DND-41 (cell line): ENCODE results near the gene SLC6A19.

ENCODE experiments used
- ATAC-seq: fragments of 200-7000 bp; cut with Tn5 transposase; 3 replicates; pipeline ENCODE4 v1.9.1; 2021; ENCODE audit warnings: low read depth; ENCODE audit not compliant: insufficient read depth
- DNase-seq: peaks from one replicate; pipeline ENCODE4 v3.0.0-alpha.2; 2020
- H2AFZ ChIP-seq: 2 replicates; pipeline ENCODE4 v1.6.0; 2012; ENCODE audit warnings: low read depth, low read length
- H3K27ac ChIP-seq: 2 replicates; pipeline ENCODE4 v1.5.1; 2012; ENCODE audit warnings: low read length, inconsistent platforms
- H3K27me3 ChIP-seq: fragments of 200-600 bp; sonication (generic); 2 replicates; pipeline ENCODE4 v1.6.0; 2012; ENCODE audit warnings: low read length, mild to moderate bottlenecking, inconsistent platforms; ENCODE audit not compliant: insufficient read depth, poor library complexity
- H3K36me3 ChIP-seq: 2 replicates; pipeline ENCODE4 v1.5.1; 2012; ENCODE audit warnings: low read length, inconsistent platforms; ENCODE audit not compliant: insufficient read depth
- H3K4me1 ChIP-seq: 2 replicates; pipeline ENCODE4 v1.5.1; 2012; ENCODE audit warnings: mild to moderate bottlenecking, low read length; ENCODE audit not compliant: insufficient read depth
- H3K4me2 ChIP-seq: 2 replicates; pipeline ENCODE4 v1.6.0; 2012; ENCODE audit warnings: mild to moderate bottlenecking, moderate library complexity, low read length, inconsistent platforms; ENCODE audit not compliant: insufficient read depth
- H3K4me3 ChIP-seq, 2 experiments: fragments of 200-600 bp in 1 of 2; shearing (Covaris generic) in 1 of 2; 2 replicates each; pipeline ENCODE4 v1.5.1; 2012 to 2016; ENCODE audit warnings: inconsistent platforms in 2 of 2, low read length in 2 of 2, mild to moderate bottlenecking in 2 of 2, low read depth in 1 of 2, moderate library complexity in 1 of 2
- H3K79me2 ChIP-seq: 2 replicates; pipeline ENCODE4 v1.6.0; 2012; ENCODE audit warnings: low read length, inconsistent platforms; ENCODE audit not compliant: insufficient read depth
- H3K9ac ChIP-seq: 2 replicates; pipeline ENCODE4 v1.6.0; 2012; ENCODE audit warnings: low read depth, mild to moderate bottlenecking, inconsistent platforms, low read length, moderate library complexity
- H3K9me3 ChIP-seq: 2 replicates; pipeline ENCODE4 v1.5.1; 2012; ENCODE audit warnings: low read length, moderate library complexity, mild to moderate bottlenecking, inconsistent platforms; ENCODE audit not compliant: insufficient read depth, severe bottlenecking
- H4K20me1 ChIP-seq: 2 replicates; pipeline ENCODE4 v1.6.0; 2012; ENCODE audit warnings: low read length; ENCODE audit not compliant: insufficient read depth
- EZH2 ChIP-seq: IDR thresholded peaks from 3 replicates; pipeline ENCODE4 v1.6.1; 2012; ENCODE audit warnings: borderline replicate concordance, low read depth, mild to moderate bottlenecking, moderate library complexity, low read length, inconsistent platforms; ENCODE audit not compliant: severe bottlenecking
- TF ChIP-seq, protein P1 (sequence below): IDR thresholded peaks from 2 replicates; pipeline ENCODE4 v1.5.1; 2012; ENCODE audit warnings: borderline replicate concordance, low read length, moderate library complexity, mild to moderate bottlenecking; ENCODE audit not compliant: poor library complexity, severe bottlenecking; ENCODE audit errors: extremely low read depth

Gene SLC6A19

DNA sequence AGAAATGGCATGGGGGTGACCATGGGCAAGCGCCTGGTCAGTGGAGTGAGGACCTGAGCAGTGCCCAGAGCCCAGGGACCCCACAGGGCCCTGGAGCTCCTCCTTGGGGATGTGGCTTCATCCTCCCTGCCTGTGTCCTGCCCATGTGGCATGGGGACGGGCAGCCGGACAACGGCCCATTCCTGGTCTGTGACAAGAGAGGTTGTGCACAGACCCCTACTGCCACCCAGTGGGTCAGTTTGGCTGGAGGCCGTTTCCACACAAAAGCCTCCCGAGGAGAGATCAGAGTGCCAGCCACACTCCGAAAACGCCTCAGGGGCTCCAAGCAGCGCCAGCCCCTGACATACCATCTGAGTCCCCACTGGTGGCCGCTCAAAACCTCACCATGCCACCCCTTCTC is 43.6 kb downstream of the SLC6A19 start:
- Histone ChIP-seq H3K4me3 (no peak overlapping the region), H3K4me1 (no peaks in the 10 kb centered on the region), H2AFZ (no peak overlapping the region), H3K27me3 (no peaks in the 10 kb centered on the region), H3K36me3 (no peaks in the 10 kb centered on the region), H3K4me2 (no peak overlapping the region), H3K9ac (no peak overlapping the region), H3K9me3 (no peaks in the 10 kb centered on the region), H3K27ac (no peak overlapping the region), H3K79me2 (no peaks in the 10 kb centered on the region), H4K20me1 (peaks cover 5% of the 10 kb centered on the region; the same call in 1 of the 2 replicates)
- DNase-seq (no peak), ATAC-seq (no peak)
- no peak for TF ChIP-seq EZH2
- TF ChIP-seq, protein P1, sequence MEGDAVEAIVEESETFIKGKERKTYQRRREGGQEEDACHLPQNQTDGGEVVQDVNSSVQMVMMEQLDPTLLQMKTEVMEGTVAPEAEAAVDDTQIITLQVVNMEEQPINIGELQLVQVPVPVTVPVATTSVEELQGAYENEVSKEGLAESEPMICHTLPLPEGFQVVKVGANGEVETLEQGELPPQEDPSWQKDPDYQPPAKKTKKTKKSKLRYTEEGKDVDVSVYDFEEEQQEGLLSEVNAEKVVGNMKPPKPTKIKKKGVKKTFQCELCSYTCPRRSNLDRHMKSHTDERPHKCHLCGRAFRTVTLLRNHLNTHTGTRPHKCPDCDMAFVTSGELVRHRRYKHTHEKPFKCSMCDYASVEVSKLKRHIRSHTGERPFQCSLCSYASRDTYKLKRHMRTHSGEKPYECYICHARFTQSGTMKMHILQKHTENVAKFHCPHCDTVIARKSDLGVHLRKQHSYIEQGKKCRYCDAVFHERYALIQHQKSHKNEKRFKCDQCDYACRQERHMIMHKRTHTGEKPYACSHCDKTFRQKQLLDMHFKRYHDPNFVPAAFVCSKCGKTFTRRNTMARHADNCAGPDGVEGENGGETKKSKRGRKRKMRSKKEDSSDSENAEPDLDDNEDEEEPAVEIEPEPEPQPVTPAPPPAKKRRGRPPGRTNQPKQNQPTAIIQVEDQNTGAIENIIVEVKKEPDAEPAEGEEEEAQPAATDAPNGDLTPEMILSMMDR: no peak

DNA sequence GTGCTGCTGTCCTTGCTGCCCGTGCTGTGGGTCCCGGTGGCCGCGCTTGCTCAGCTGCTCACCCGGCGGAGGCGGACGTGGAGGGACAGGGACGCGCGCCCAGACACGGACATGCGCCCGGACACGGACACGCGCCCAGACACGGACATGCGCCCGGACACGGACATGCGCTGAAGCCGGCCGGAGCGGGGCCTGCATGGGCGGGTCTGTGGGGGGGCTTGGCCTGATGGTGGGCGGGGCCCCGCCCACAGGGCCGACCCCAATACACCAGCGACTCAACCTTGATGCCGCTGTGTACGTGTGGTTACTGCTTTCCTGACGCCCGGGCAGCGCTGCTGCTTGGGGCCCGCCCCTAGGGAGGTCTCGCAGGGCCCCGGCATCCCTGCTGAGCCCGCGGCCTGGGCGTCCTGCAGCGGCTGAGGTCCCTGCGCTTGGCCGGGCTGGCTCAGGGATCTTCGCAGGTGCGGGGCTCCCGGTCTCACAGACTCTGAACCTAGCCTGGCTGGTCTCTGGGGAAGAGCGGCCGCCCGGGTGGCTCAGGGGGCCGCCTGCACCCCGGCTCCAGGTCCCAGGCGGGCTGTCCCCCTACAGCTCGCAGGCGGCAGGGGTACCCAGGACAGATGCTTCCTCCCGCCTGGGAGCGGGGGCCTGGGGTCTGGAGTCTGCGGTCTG is 44.6 kb downstream of the SLC6A19 start:
- H3K9me3 ChIP-seq: no peaks in the 10 kb centered on the region
- no peaks in the 10 kb centered on the region for H3K79me2 ChIP-seq
- H3K27me3 ChIP-seq: no peaks in the 10 kb centered on the region
- peaks cover 5% of the 10 kb centered on the region; the same call in 1 of the 2 replicates for H4K20me1 ChIP-seq
- no peaks in the 10 kb centered on the region for H3K4me1 ChIP-seq
- no peak overlapping the region for H3K4me2 ChIP-seq
- no peak overlapping the region for H3K4me3 ChIP-seq
- DNase-seq (no peak), ATAC-seq (no peak)
- TF ChIP-seq EZH2: no peak
- TF ChIP-seq, protein P1: no peak
- H3K36me3 ChIP-seq: no peaks in the 10 kb centered on the region
- H3K9ac ChIP-seq: no peak overlapping the region
- H3K27ac ChIP-seq: no peak overlapping the region
- no peak overlapping the region for H2AFZ ChIP-seq

DNA sequence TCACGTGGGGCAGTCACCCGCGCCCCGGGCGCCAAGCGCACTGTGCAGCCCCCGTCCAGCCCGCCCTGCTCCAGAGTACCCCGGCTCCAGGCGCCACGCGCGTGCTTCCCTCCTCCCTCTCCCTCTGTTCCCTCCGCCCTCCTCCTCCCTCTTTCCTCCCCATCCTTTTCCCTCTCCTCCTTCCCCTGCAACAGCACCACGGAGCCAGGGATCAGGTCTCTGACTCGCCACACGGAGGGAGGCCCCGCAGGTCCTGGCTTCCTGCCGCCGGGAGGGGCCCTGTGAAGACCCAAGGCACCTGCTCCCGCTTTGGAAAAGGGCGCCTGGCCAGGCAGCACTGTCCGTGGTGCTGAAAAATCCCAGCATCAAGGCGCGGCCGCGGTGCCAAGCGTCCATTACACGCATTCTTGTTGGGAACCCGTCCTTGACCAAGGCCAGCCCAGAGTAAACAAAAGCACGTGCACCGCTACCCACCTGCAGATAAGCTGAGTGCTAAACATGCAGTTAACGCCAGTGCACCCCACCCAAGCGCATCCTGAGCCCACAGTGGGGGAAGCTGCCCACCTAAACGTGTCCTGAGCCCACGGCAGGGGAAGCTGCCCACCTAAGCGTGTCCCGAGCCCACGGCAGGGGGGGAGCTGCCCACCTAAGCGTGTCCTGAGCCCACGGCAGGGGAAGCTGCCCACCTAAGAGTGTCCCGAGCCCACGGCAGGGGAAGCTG is 45.5 kb downstream of the SLC6A19 start:
- TF ChIP-seq EZH2: no peak
- TF ChIP-seq, protein P1: no peak
- Histone ChIP-seq H3K79me2 (no peaks in the 10 kb centered on the region), H3K4me2 (no peak overlapping the region), H2AFZ (no peak overlapping the region), H3K4me1 (no peaks in the 10 kb centered on the region), H3K27me3 (no peaks in the 10 kb centered on the region), H3K9ac (no peak overlapping the region), H3K27ac (no peak overlapping the region), H4K20me1 (peaks cover 5% of the 10 kb centered on the region; the same call in 1 of the 2 replicates), H3K9me3 (no peaks in the 10 kb centered on the region), H3K36me3 (no peaks in the 10 kb centered on the region), H3K4me3 (no peak overlapping the region)
- ATAC-seq: no peak
- peak; percentile 30 for DNase-seq
